ENCODE measurements around the gene CHST11. TPM values are rescaled to one million over a fixed set of nuclear protein-coding genes. Genes with fewer than 3 reads are reported as not detected.
A peak's percentile ranks its signal among the peaks of the same experiment; 100 is the strongest.

CHST11 gene
- total and polyA plus RNA-seq, 9 of the 15 experiments (the other 6 are each of a cell fraction or from before 2014, with no cell fraction given), result 2.3 to 38.7 (median 15.0) TPM

DNA sequence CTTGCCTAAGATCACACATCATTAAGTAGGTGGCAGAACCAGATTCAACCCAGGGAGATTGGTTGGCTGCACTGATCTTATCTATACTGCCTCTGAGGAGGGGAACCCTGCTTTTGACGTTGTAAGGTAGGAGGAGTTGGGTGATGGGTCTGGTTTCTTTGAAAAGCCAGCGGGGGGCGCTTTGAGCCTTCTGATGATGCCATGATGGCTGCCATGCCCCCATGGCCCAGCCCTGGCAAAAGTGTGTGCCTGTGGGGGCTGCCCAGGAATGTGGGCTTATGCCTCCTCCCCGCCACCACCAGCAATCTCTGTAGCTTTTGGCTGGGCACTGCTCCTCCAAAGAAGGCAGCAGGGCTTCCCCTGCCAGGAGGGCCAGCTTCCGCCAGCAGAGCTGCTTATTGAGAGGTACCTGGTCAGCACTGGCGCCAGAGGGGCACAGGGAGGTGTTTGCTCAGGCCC lies 277.0 kb downstream of the CHST11 start (continued):
- TF ChIP-seq, protein P1, sequence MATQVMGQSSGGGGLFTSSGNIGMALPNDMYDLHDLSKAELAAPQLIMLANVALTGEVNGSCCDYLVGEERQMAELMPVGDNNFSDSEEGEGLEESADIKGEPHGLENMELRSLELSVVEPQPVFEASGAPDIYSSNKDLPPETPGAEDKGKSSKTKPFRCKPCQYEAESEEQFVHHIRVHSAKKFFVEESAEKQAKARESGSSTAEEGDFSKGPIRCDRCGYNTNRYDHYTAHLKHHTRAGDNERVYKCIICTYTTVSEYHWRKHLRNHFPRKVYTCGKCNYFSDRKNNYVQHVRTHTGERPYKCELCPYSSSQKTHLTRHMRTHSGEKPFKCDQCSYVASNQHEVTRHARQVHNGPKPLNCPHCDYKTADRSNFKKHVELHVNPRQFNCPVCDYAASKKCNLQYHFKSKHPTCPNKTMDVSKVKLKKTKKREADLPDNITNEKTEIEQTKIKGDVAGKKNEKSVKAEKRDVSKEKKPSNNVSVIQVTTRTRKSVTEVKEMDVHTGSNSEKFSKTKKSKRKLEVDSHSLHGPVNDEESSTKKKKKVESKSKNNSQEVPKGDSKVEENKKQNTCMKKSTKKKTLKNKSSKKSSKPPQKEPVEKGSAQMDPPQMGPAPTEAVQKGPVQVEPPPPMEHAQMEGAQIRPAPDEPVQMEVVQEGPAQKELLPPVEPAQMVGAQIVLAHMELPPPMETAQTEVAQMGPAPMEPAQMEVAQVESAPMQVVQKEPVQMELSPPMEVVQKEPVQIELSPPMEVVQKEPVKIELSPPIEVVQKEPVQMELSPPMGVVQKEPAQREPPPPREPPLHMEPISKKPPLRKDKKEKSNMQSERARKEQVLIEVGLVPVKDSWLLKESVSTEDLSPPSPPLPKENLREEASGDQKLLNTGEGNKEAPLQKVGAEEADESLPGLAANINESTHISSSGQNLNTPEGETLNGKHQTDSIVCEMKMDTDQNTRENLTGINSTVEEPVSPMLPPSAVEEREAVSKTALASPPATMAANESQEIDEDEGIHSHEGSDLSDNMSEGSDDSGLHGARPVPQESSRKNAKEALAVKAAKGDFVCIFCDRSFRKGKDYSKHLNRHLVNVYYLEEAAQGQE (IDR thresholded peaks at IDR 0.05; ENCODE audit: borderline replicate concordance), result peak; percentile 30; the same call in 1 of the 2 replicates
- TF ChIP-seq, protein P1 (CRISPR knock-in tag; IDR thresholded peaks at IDR 0.05; ENCODE audit: low read depth), result no peak
- peak in 2 of 3 experiments; percentile 45 to 50; a peak in 2 of 6 replicates for TF ChIP-seq CTCF (IDR thresholded peaks at IDR 0.05 in 2 of 3, conservative IDR thresholded peaks at IDR 0.05 in 1 of 3; ENCODE audit: insufficient read depth in 2 of 3, low read depth in 1 of 3, low read length in 3 of 3)
- TF ChIP-seq CTCFL (IDR thresholded peaks at IDR 0.05; ENCODE audit: borderline replicate concordance, insufficient read depth, low read depth, low read length, poor library complexity, severe bottlenecking), result peak; percentile 13
- TF ChIP-seq YY1 (IDR thresholded peaks at IDR 0.05; ENCODE audit: borderline replicate concordance in 1 of 3, control insufficient read depth in 1 of 3, extremely low read depth in 1 of 3, insufficient read depth in 3 of 3, insufficient read length in 1 of 3, insufficient replicate concordance in 2 of 3, low read depth in 1 of 3, low read length in 2 of 3), result peak in 1 of 3 experiments; percentile 55
- TF ChIP-seq SP1 (CRISPR knock-in tag; IDR thresholded peaks at IDR 0.05), result no peak
- no peak for TF ChIP-seq TAF7 (tag; IDR thresholded peaks at IDR 0.05)
- TF ChIP-seq ZNF444 (CRISPR knock-in tag; IDR thresholded peaks at IDR 0.05), result no peak
- TF ChIP-seq ZNF79 (CRISPR knock-in tag; IDR thresholded peaks at IDR 0.05; ENCODE audit: low read depth), result no peak
- no peak for TF ChIP-seq STAT5A (IDR thresholded peaks at IDR 0.05; ENCODE audit: borderline replicate concordance, low read length)
- no peak for TF ChIP-seq ATF3 (IDR thresholded peaks at IDR 0.05)
- TF ChIP-seq ATF3 (CRISPR knock-in tag; conservative IDR thresholded peaks at IDR 0.05), result no peak
